NCI-H1048 (cell line): Measurements from ENCODE around the gene CAMK1G.

Experiments
- DNase-seq: peaks from one replicate; lab custom pipeline; 2025; lab: John Stamatoyannopoulos, UW

CAMK1G gene

GRCh38 chr1:209641832-209642172 is 58.3 kb downstream of the CAMK1G start:
- DNase-seq = no peak

GRCh38 chr1:209642816-209643215 is 59.3 kb downstream of the CAMK1G start:
- no peak for DNase-seq

DNA sequence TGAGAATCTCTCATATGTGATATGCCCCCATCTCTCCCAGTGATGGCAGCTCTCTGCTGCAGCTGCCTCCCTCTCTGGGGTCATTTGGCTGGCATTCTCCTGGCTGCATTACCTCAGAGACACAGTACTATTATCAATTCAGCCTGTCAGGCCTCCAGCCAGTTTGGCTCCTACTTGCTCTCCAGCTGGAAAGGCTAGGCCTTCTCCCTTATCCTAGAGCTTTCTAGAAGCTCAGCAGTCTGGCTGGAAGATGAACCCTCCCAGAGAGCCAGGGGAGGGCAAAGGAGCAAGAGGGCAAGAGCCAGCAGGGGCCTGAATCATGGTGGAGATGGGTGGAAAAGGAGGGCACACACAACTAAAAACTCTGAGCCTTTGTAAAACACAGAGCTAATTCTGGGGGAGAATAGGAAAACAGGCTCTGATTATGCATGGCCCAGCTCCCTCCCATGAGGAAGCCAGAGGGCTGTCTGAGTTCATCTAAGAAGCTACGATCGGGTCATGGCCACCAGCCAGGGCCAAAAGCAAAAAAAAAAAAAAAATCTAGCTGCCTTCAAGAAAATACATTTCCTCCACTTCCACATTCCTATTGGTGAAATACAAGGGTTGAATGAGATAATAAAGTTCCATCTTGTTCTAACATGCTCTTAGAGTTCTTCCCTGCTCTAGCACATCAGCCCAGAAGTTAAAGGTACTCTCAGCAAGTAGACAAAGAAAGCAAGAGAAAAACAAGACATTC is 59.9 kb downstream of the CAMK1G start:
- no peak for DNase-seq

DNA sequence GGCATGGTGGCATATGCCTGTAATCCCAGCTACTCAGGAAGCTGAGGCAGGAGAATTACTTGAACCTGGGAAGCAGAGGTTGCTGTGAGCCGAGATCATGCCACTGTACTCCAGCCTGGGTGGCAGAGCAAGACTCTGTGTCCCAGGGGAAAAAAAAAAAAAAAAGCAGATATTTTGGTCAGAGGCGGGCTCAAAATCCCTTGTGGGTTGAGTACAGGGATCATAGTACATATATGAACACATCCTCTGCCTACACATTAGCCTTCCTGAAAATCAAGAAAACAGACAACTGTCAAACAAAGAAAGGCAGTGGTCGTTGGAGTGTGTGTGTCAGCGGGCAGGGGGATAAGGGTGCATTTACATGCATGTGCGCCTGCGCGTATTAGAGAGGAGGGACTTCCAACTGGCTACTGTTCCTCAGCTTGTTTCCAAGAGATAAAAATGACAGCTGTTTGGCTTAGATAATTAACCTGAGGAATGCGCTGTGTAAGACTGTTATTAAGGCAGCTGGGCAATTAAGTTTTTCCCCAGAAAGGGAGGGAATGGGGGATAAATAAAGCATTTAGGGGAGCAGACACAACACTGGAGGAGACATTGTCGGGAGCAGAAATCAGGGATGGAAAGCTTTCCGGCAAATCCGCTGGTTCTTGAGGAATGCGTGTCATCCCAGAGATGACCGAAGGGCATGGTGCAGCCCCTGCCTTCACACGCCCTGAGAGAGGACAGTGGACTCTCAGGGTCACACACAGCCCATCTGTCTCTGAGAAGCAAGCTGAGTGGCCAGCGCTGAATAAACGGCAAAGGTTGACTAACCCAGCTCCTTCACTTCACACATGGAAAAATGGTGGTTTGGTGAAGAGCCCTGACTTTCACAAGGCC is 62.3 kb downstream of the CAMK1G start:
- DNase-seq = no peak

DNA sequence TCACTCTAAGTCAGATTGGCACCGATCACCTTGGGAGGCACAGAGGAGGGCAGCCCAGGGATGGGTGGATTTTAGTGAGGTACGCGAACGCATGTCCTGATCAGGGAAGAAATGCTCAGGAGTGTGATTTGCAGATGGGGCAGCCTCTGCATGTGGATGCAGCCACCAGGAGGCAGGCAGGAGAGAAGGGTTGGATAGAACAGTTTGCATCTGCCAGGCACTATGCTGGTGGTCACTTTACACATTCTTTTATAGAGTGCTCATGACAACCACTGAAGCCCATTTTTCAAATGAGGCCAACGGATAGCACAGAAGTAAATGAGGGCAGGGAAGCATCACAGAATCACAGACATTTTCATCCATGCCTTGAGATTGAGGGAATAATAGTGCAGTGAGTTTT is 63.0 kb downstream of the CAMK1G start:
- no peak for DNase-seq

DNA sequence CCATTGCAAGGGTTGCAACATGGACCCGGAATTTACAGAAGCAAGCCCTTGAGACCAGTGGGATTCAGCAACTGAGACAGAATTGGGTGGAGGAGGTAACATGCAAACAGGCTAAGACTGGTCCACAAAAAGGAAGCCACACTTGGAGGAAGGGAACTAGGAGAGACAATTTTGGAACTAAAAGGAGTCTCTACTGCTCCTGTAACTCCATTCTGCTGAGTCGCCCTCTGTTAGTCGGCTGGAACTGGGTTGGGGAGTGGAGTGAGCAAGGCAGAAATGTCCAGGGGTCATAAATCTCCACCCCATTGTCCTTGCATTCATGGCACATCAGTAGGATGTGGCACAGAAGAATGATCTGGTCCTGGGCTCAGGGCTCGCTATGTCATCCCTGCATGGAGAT is 63.6 kb downstream of the CAMK1G start:
- no peak for DNase-seq

DNA sequence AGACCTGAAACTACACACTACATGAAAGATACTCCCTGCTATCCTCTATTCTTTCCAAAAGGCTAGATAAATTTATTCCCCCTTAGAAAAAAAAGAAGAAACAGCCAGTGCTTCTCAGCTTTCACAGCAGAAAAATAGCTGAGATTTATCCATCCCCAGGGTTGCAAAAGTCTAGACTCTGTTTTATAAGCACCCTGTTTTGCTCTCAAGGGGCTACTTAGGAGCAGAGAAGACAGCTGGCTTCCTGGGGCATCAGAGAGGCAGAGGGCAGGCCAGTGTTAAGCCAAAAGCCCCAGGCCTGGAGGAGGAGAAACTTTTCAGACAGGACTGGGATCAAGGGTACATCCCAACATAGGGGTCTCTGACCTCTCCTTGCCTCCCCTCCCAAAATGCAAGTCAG is 64.8 kb downstream of the CAMK1G start:
- DNase-seq = no peak

DNA sequence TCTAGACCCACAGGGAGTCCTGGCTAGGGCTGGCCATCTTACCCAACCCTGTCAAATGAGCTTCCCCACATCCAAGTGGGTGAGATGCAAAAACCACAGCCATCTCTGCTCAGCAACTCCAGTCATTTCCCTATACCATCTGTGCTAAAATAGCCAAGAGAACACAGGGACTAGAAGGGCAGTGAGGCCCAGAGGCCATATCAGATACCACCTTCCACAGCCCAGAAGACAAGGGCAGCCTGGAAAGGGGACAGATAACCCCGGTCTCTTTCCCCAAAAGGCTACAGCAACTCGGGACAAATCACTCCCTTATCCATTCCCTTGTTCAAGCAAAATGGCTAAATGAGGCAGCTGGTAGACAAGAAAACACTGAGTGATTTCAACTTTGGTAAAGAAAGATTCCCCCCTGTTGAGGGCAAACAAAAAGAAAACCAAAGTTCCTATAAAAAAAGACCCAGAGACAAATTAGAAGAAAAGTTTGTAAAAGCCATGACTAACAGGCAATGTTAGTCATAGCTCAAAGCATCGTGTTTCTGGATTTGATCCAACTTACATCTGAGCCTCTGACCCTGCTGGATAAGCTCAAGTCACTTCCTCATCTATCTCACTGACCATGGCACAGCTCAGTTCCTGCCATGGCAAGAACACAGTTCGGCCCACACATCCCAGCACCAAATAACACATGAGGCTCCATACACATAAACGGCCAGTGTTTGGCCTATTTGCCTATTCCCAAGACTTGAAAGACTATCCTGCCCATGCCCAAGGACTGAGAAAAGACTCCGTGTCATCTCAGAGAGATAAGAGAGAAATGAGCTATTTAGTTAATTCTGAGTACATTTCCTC is 65.6 kb downstream of the CAMK1G start:
- DNase-seq = no peak

DNA sequence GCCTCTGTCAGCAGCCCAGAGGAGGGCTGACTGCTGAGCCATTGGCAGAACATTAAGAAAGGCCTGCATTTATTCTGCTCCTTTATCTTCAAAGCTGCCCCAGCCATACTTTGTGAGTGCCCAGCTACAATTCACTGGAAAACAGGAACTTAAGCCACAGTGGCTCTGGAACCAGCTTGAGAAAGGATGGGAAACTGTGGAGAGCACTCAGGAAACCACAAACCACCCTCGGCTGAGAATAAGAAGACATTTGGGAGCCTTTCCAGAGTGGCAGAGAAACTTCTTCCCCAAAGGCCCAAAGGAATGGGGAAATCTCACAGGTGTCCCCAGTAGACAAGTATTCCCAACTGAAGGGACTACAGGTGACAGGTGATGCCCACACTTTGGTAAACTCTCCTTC is 66.9 kb downstream of the CAMK1G start:
- no peak for DNase-seq

- DNase-seq = no peak
Measured at GRCh38 chr1:209651138-209651587, 67.6 kb downstream of the CAMK1G start.

GRCh38 chr1:209652121-209652735 is 68.7 kb downstream of the CAMK1G start, which contains the start of gene LAMB3:
Gene LAMB3, minus strand, starts transcription at chr1:209652425. Its CDS starts 1,481 bp downstream, at chr1:209650944.
- no peak for DNase-seq

- DNase-seq = peak; percentile 99
Measured at GRCh38 chr1:209652873-209653401, 69.4 kb downstream of the CAMK1G start.

DNA sequence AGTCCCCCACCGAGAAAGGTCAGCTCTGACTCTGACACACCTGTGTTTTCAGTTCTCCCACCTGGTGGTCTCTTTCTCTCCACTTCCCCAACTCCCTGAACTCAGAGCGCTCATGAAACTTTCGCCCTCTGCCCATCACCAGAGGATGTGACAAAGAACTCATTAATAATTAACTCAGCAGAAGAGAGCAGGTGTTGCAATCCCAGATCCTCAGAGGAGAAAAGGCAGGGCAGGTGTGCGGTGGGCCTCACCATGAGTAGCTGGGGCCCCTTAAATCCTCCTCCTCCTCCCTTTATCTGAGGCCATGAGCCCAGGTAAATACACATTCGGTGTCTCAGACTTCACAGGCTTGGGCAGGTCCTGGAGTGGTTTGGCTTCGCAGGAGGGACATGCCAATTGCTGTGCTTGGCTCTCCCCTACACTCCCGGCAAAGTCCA is 70.4 kb downstream of the CAMK1G start:
- DNase-seq = no peak

DNA sequence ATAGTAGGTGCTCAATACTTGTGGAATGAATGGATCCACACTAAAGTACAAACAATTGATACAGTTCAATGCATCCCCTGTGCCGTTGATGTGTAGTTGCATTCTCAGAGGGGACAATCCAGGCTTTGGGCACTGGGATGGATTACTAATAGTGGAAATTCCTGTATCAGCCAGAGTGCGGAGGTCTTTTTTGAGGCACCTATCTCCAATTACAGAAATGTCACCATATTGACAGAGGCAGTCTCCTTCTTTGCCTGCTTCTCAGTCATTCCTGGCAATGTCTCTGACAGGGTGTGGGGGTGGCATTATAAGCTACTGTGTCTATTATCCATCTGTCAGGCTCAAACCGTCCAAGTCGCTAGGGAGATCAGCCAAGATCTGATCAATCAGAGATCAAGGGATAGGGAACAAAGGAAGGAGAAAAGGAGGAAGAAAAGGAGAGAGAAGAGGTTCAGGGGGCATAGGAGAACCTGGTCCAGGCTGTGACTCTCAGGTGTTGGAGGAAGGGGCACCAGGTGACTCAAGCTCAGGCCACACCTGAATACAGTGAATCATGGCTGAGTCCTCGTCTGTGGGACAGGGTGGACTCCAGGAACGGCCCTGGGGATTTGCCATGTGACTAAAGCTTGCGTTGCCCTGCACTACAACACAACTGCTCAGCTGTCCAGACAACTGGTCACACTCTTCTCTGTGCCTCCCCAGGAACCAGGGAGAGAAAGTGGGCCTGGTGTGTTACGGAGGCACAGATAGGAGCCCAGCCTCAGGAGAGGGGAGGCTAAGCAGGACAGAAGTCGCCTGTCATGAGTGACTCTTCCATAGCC is 72.1 kb downstream of the CAMK1G start:
- DNase-seq = no peak

GRCh38 chr1:209657140-209657879 is 73.8 kb downstream of the CAMK1G start:
- DNase-seq = no peak

DNA sequence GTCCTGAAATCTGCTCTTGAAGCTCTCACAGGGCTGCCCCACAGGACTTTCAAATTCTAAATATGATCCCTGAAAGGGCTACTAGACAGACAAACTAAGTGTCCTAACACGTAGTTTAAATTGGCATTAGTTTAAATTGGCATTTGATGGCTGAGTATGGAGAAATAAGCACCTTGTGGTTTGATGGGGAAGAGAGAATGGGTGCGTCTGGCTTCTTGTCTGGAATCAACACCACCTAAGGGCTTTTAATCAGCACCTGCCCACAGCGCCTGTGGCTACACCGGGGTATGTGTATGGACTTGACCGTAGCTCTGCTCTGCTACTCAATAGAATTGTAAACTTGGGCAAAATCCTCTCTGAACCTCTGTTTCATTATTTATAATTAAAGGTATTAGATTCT is 74.4 kb downstream of the CAMK1G start:
- DNase-seq = no peak

GRCh38 chr1:209659909-209660308 is 76.4 kb downstream of the CAMK1G start:
- DNase-seq = no peak

GRCh38 chr1:209661071-209661470 is 77.6 kb downstream of the CAMK1G start:
- no peak for DNase-seq

GRCh38 chr1:209662879-209663327 is 79.4 kb downstream of the CAMK1G start:
- no peak for DNase-seq
